HCT116 (cell line): ENCODE data around the gene CIB1. TPM values are rescaled to one million over a fixed set of nuclear protein-coding genes. Genes with fewer than 3 reads are reported as not detected.

Experiments used
- ATAC-seq: fragments of 200-7000 bp; cut with Tn5 transposase; 2 replicates; pipeline ENCODE4 v1.9.1; 2020; ENCODE audit warnings: mild to moderate bottlenecking, moderate library complexity
- BruUV-seq: library from RNA; stranded (reverse); fragments of 400-500 nt; replicated peaks from 2 replicates; lab custom pipeline; 2021; lab: Mats Ljungman, UMichigan
- CTCF ChIA-PET: fragments of 300-600 bp; sonication (Branson Sonifier 250); formaldehyde crosslinking; loops from one replicate; lab custom pipeline; 2021; ENCODE audit warnings: antibody characterized with exemption; lab: Charles Lee
- POLR2A ChIA-PET: fragments of 300-600, 350-600 bp; sonication (Branson Sonifier 250); formaldehyde crosslinking; loops from one replicate; lab custom pipeline; 2021; ENCODE audit warnings: antibody characterized with exemption; lab: Charles Lee
- RAD21 ChIA-PET, 2 experiments: fragments of 300-600 bp; sonication (Branson Sonifier 250); formaldehyde crosslinking; loops; one replicate each; lab custom pipeline; 2023; ENCODE audit warnings: low total read pairs in 2 of 2; ENCODE audit not compliant: uncharacterized antibody in 2 of 2, unreplicated experiment in 2 of 2, low non-redundant PET in 1 of 2; lab: Charles Lee
- DNase-seq: peaks from one replicate; pipeline ENCODE4 v3.0.0-alpha.2; 2010; ENCODE audit warnings: low read depth, low spot score
- H2AFZ ChIP-seq: fragments of 200-600 bp; shearing (Covaris generic), sonication (generic); 2 replicates; pipeline ENCODE4 v1.6.1; 2017; ENCODE audit warnings: low read depth, mixed run types, mixed read lengths, antibody characterized with exemption, low read length; ENCODE audit not compliant: poor library complexity, severe bottlenecking
- H3K27ac ChIP-seq: 2 replicates; pipeline ENCODE4 v1.5.1; 2012; ENCODE audit warnings: low read depth, low read length
- H3K27me3 ChIP-seq: fragments of 200-600 bp; sonication (generic); 2 replicates; pipeline ENCODE4 v1.6.1; 2016; ENCODE audit warnings: mixed run types, low read length, mixed read lengths; ENCODE audit not compliant: insufficient read depth
- H3K36me3 ChIP-seq, 2 experiments: fragments of 200-500 bp in 1 of 2; fragments of 200-600 bp in 1 of 2; sonication (Bioruptor generic) in 1 of 2; sonication (generic) in 1 of 2; 2 replicates each; pipeline versions ENCODE4 v1.5.1 to v1.6.1; 2014 to 2016; ENCODE audit warnings: low read length in 2 of 2, inconsistent platforms in 1 of 2, mixed read lengths in 1 of 2, mixed run types in 1 of 2; ENCODE audit not compliant: insufficient read depth in 2 of 2, control insufficient read depth in 1 of 2
- H3K4me1 ChIP-seq, 2 experiments: fragments of 200-600 bp in 1 of 2; sonication (generic) in 1 of 2; 2 replicates each; pipeline versions ENCODE4 v1.5.1 to v1.6.1; 2012 to 2017; ENCODE audit warnings: low read length in 2 of 2, inconsistent platforms in 1 of 2, mild to moderate bottlenecking in 1 of 2, mixed read lengths in 1 of 2, mixed run types in 1 of 2, moderate library complexity in 1 of 2; ENCODE audit not compliant: insufficient read depth in 2 of 2, control insufficient read depth in 1 of 2
- H3K4me2 ChIP-seq: fragments of 200-600 bp; sonication (generic); 2 replicates; pipeline ENCODE4 v1.6.1; 2017; ENCODE audit warnings: mixed run types, low read length, mixed read lengths
- H3K4me3 ChIP-seq, 2 experiments: fragments of 200-600 bp in 1 of 2; sonication (generic) in 1 of 2; replicated peaks in 1 of 2; 2 replicates each; pipeline ENCODE4 v1.5.1; 2011 to 2016; ENCODE audit warnings: low read length in 2 of 2, control low read depth in 1 of 2, low read depth in 1 of 2, mild to moderate bottlenecking in 1 of 2, mixed read lengths in 1 of 2, mixed run types in 1 of 2
- H3K79me2 ChIP-seq: fragments of 200-600 bp; sonication (generic); 2 replicates; pipeline ENCODE4 v1.6.1; 2017; ENCODE audit warnings: mild to moderate bottlenecking, mixed run types, low read length, moderate library complexity, mixed read lengths; ENCODE audit not compliant: insufficient read depth
- H3K9ac ChIP-seq: fragments of 200-600 bp; sonication (generic); 2 replicates; pipeline ENCODE4 v1.6.1; 2016; ENCODE audit warnings: low read length, mixed read lengths
- H3K9me2 ChIP-seq: fragments of 200-600 bp; sonication (generic), shearing (Covaris generic); 2 replicates; pipeline ENCODE4 v1.6.1; 2017; ENCODE audit warnings: mixed run types, mild to moderate bottlenecking, moderate library complexity; ENCODE audit not compliant: insufficient read depth
- H3K9me3 ChIP-seq, 2 experiments: fragments of 200-500 bp in 1 of 2; fragments of 200-600 bp in 1 of 2; sonication (Bioruptor generic) in 1 of 2; sonication (generic) in 1 of 2; 2 replicates each; pipeline ENCODE4 v1.6.1; 2014 to 2017; ENCODE audit warnings: low read length in 2 of 2, mixed read lengths in 2 of 2, inconsistent platforms in 1 of 2, low read depth in 1 of 2, mild to moderate bottlenecking in 1 of 2, mixed run types in 1 of 2, moderate library complexity in 1 of 2; ENCODE audit not compliant: control insufficient read depth in 1 of 2, insufficient read depth in 1 of 2
- H4K20me1 ChIP-seq: fragments of 200-600 bp; sonication (generic), shearing (Covaris generic); 2 replicates; pipeline ENCODE4 v1.6.1; 2017; ENCODE audit warnings: mixed run types, mild to moderate bottlenecking, moderate library complexity; ENCODE audit not compliant: insufficient read depth
- CBX3 ChIP-seq: IDR thresholded peaks from 2 replicates; pipeline ENCODE4 v1.6.1; 2012; ENCODE audit warnings: low read depth
- EGR1 ChIP-seq: IDR thresholded peaks from 2 replicates; pipeline ENCODE4 v1.6.1; 2012; ENCODE audit warnings: low read depth
- EZH2phosphoT487 ChIP-seq: fragments of 200-600 bp; IDR thresholded peaks from 2 replicates; pipeline ENCODE4 v1.6.1; 2018; ENCODE audit warnings: antibody characterized with exemption, borderline replicate concordance
- POLR2A ChIP-seq: IDR thresholded peaks from 2 replicates; pipeline ENCODE4 v1.7.0; 2011; ENCODE audit warnings: borderline replicate concordance; ENCODE audit not compliant: insufficient read depth, insufficient read length; ENCODE audit errors: extremely low read depth
- RAD21 ChIP-seq: IDR thresholded peaks from 2 replicates; pipeline ENCODE4 v1.6.1; 2012; ENCODE audit warnings: low read depth, mild to moderate bottlenecking
- SRF ChIP-seq: IDR thresholded peaks from 2 replicates; pipeline ENCODE4 v1.6.1; 2012; ENCODE audit warnings: low read depth
- YY1 ChIP-seq: IDR thresholded peaks from 2 replicates; pipeline ENCODE4 v1.6.1; 2011; ENCODE audit warnings: low read length, low read depth, moderate library complexity, mild to moderate bottlenecking; ENCODE audit not compliant: insufficient replicate concordance; ENCODE audit errors: extremely low read depth
- ZNF274 ChIP-seq: fragments of 200-500 bp; sonication (Bioruptor generic); IDR thresholded peaks from 2 replicates; pipeline ENCODE4 v1.6.1; 2014; ENCODE audit warnings: mild to moderate bottlenecking, low read depth, low read length, inconsistent platforms
- intact Hi-C: fragments of 100-400 bp; cut with micrococcal nuclease; formaldehyde crosslinking; loops from 2 replicates; pipeline ENCODE4 v1.10.0; 2022
- total RNA-seq: library from RNA; stranded (reverse); gene quantifications from one replicate; pipeline ENCODE4 v1.2.1, GENCODE V29; 2021; ENCODE audit not compliant: unreplicated experiment

The CIB1 gene
- total RNA-seq, 1 experiment from 2014 or later, result 92.7 TPM

GRCh38 chr15:90232196-90232595 lies 1.5 kb downstream of the CIB1 start:
- H3K36me3 ChIP-seq, result peaks cover 18 to 34% of the 10 kb centered on the region in 2 experiments
- H3K27me3 ChIP-seq, result no peaks in the 10 kb centered on the region
- peak overlapping the region; percentile 89 for H3K4me2 ChIP-seq
- H3K9me3 ChIP-seq, result no peaks in the 10 kb centered on the region
- intact Hi-C loops, result no loop called here
- no peak for TF ChIP-seq CBX3
- TF ChIP-seq EGR1, result no peak
- TF ChIP-seq ZNF274, result no peak
- no peak for TF ChIP-seq EZH2phosphoT487
- TF ChIP-seq YY1, result no peak
- TF ChIP-seq POLR2A, result no peak
- TF ChIP-seq RAD21, result no peak
- no peak for TF ChIP-seq SRF
- TF ChIP-seq, all 23 proteins: peak for 0
- H4K20me1 ChIP-seq, result no peaks in the 10 kb centered on the region
- ChIA-PET RAD21 (interaction anchor here in 1 of 2 experiments (1.3 kb wide), 1 partner anchor 89 kb away, joined by 3 read pairs; no protein-coding TSS in a partner anchor), POLR2A (interaction anchor here (1.4 kb wide), 1 partner anchor 20 kb away, joined by 4 read pairs; no protein-coding TSS in a partner anchor), CTCF (interaction anchor here (1.9 to 2.7 kb wide), 3 partner anchors 11 to 88 kb away, joined by 9 to 26 read pairs (median 15); no protein-coding TSS in a partner anchor)
- H3K9me2 ChIP-seq, result no peaks in the 10 kb centered on the region
- H3K9ac ChIP-seq, result peak overlapping the region; percentile 85
- no TSS peak for BruUV-seq
- H3K27ac ChIP-seq, result no peak overlapping the region
- peaks cover 15% of the 10 kb centered on the region for H3K79me2 ChIP-seq
- H3K4me3 ChIP-seq, result peak overlapping the region; percentile 67 to 87
- H3K4me1 ChIP-seq, result peaks cover 9 to 43% of the 10 kb centered on the region in 2 experiments; a peak in 3 of 4 replicates
- H2AFZ ChIP-seq, result no peak overlapping the region
- ATAC-seq (no peak), DNase-seq (no peak)
